ENCODE data around the gene CAPG.

CAPG gene

GRCh38 chr2:85430752-85431569 lies 20.8 kb upstream of the CAPG start:
- TF ChIP-seq ZNF384 (IDR thresholded peaks at IDR 0.05) (no peak), SP1 (IDR thresholded peaks at IDR 0.05) (no peak), HDGF (IDR thresholded peaks at IDR 0.05; ENCODE audit: borderline replicate concordance) (no peak), FOXK2 (IDR thresholded peaks at IDR 0.05) (no peak), SUZ12 (IDR thresholded peaks at IDR 0.05) (no peak), BHLHE40 (IDR thresholded peaks at IDR 0.05; ENCODE audit: borderline replicate concordance) (no peak), ARNT (IDR thresholded peaks at IDR 0.05) (no peak), FOXA1 (IDR thresholded peaks at IDR 0.05) (no peak), ELF4 (IDR thresholded peaks at IDR 0.05) (no peak), PKNOX1 (IDR thresholded peaks at IDR 0.05) (no peak), CTBP1 (IDR thresholded peaks at IDR 0.05; ENCODE audit: borderline replicate concordance) (no peak), TARDBP (IDR thresholded peaks at IDR 0.05) (no peak)
- DNase-seq (ENCODE audit: extremely low spot score): no peak
- ChIA-PET POLR2A (interaction anchor here (1.0 to 2.6 kb wide), 3 partner anchors 11 to 108 kb away, joined by 6 to 11 read pairs (median 10); partner anchors contain the start of genes MAT2A and SH2D6), CTCF (interaction anchor here (0.8 kb wide), 1 partner anchor 11 kb away, joined by 5 read pairs; no protein-coding TSS in a partner anchor)

- TF ChIP-seq L3MBTL2 (conservative IDR thresholded peaks at IDR 0.05) (no peak), SP1 (IDR thresholded peaks at IDR 0.05) (no peak), FOXA1 (IDR thresholded peaks at IDR 0.05) (no peak), LEF1 (IDR thresholded peaks at IDR 0.05; ENCODE audit: borderline replicate concordance) (no peak), NFRKB (IDR thresholded peaks at IDR 0.05) (no peak)
- no peak for DNase-seq (ENCODE audit: extremely low spot score)
- ChIA-PET CTCF (interaction anchor here (0.7 to 1.6 kb wide), 2 partner anchors 10 to 15 kb away, joined by 4 read pairs; no protein-coding TSS in a partner anchor), POLR2A (interaction anchor here (1.9 to 3.2 kb wide), 4 partner anchors 8 to 116 kb away, joined by 9 to 27 read pairs (median 16); partner anchors contain the start of genes MAT2A and SH2D6)
These were observed 19.7 kb upstream of the CAPG start for GRCh38 chr2:85429924-85430289.

- ChIA-PET POLR2A (interaction anchor here (1.9 to 3.2 kb wide), 5 partner anchors 9 to 117 kb away, joined by 8 to 27 read pairs (median 11); partner anchors contain the start of genes MAT2A and SH2D6), CTCF (interaction anchor here (0.7 to 1.7 kb wide), 3 partner anchors 10 to 123 kb away, joined by 4 to 5 read pairs (median 4); no protein-coding TSS in a partner anchor)
- no peak for TF ChIP-seq ARNT (IDR thresholded peaks at IDR 0.05)
- TF ChIP-seq SP1 (IDR thresholded peaks at IDR 0.05): no peak
- TF ChIP-seq FOXM1 (IDR thresholded peaks at IDR 0.05; ENCODE audit: borderline replicate concordance): no peak
- no peak for TF ChIP-seq HDGF (IDR thresholded peaks at IDR 0.05; ENCODE audit: borderline replicate concordance)
- TF ChIP-seq CTBP1 (IDR thresholded peaks at IDR 0.05; ENCODE audit: borderline replicate concordance): no peak
- DNase-seq (ENCODE audit: extremely low spot score): no peak
These were observed 19.2 kb upstream of the CAPG start for GRCh38 chr2:85429213-85429923.

- TF ChIP-seq SP1 (IDR thresholded peaks at IDR 0.05): no peak
- no peak for TF ChIP-seq FOXA1 (IDR thresholded peaks at IDR 0.05)
- no peak for TF ChIP-seq HDGF (IDR thresholded peaks at IDR 0.05; ENCODE audit: borderline replicate concordance)
- no peak for TF ChIP-seq ELF4 (IDR thresholded peaks at IDR 0.05)
- TF ChIP-seq NFRKB (IDR thresholded peaks at IDR 0.05): no peak
- no peak for TF ChIP-seq ARNT (IDR thresholded peaks at IDR 0.05)
- TF ChIP-seq ZNF384 (IDR thresholded peaks at IDR 0.05): no peak
- TF ChIP-seq TARDBP (IDR thresholded peaks at IDR 0.05): no peak
- TF ChIP-seq CTBP1 (IDR thresholded peaks at IDR 0.05; ENCODE audit: borderline replicate concordance): no peak
- no peak for TF ChIP-seq LEF1 (IDR thresholded peaks at IDR 0.05; ENCODE audit: borderline replicate concordance)
- no peak for DNase-seq (ENCODE audit: extremely low spot score)
- ChIA-PET POLR2A (interaction anchor here (1.1 to 3.2 kb wide), 6 partner anchors 9 to 132 kb away, joined by 3 to 27 read pairs (median 8); partner anchors contain the start of genes GGCX, MAT2A and SH2D6), CTCF (interaction anchor here (0.7 to 1.7 kb wide), 4 partner anchors 9 to 124 kb away, joined by 3 to 5 read pairs (median 4); no protein-coding TSS in a partner anchor)
These were observed 18.2 kb upstream of the CAPG start for GRCh38 chr2:85428343-85428881.

- CTCF ChIA-PET: interaction anchor here (0.9 kb wide), 1 partner anchor 121 kb away, joined by 3 read pairs; no protein-coding TSS in a partner anchor
These were observed 17.2 kb upstream of the CAPG start for GRCh38 chr2:85427300-85427835.

More at GRCh38 chr2:85427300-85427835, 17.2 kb upstream of the CAPG start:
- POLR2A ChIA-PET: interaction anchor here (1.1 to 3.2 kb wide), 6 partner anchors 8 to 134 kb away, joined by 3 to 27 read pairs (median 8); partner anchors contain the start of genes GGCX, MAT2A and SH2D6
- DNase-seq (ENCODE audit: extremely low spot score): no peak
- TF ChIP-seq HDGF (IDR thresholded peaks at IDR 0.05; ENCODE audit: borderline replicate concordance) (no peak), ZNF384 (IDR thresholded peaks at IDR 0.05) (no peak), TARDBP (IDR thresholded peaks at IDR 0.05) (no peak), FOXK2 (IDR thresholded peaks at IDR 0.05) (no peak), FOXM1 (IDR thresholded peaks at IDR 0.05; ENCODE audit: borderline replicate concordance) (no peak), L3MBTL2 (conservative IDR thresholded peaks at IDR 0.05) (no peak), BHLHE40 (IDR thresholded peaks at IDR 0.05; ENCODE audit: borderline replicate concordance) (no peak), ELF4 (IDR thresholded peaks at IDR 0.05) (no peak), LEF1 (IDR thresholded peaks at IDR 0.05; ENCODE audit: borderline replicate concordance) (no peak), NFRKB (IDR thresholded peaks at IDR 0.05) (no peak), CTBP1 (IDR thresholded peaks at IDR 0.05; ENCODE audit: borderline replicate concordance) (no peak), PKNOX1 (IDR thresholded peaks at IDR 0.05) (no peak)

All from HEK293T (cell line).